Gastroesophageal sphincter (tissue), 3 donors: ENCODE data around the gene PTPRD.

Source experiments
- EP300 ChIP-seq: sonication (generic); formaldehyde crosslinking; IDR thresholded peaks from one replicate; pipeline ENCODE4 v1.6.1; 2017; ENCODE audit warnings: antibody characterized with exemption, mild to moderate bottlenecking
- POLR2A ChIP-seq, 2 donors: fragments of 450-650 bp; IDR thresholded peaks; one replicate each; pipeline ENCODE4 v1.6.1; 2017; ENCODE audit warnings: antibody characterized with exemption in 2 of 2, mild to moderate bottlenecking in 2 of 2, moderate library complexity in 1 of 2
- POLR2AphosphoS5 ChIP-seq: sonication (generic); formaldehyde crosslinking; IDR thresholded peaks from one replicate; pipeline ENCODE4 v1.6.1; 2017; ENCODE audit warnings: antibody characterized with exemption
- TF ChIP-seq, protein P1 (sequence below), 4 experiments: fragments of 200-600 bp in 2 of 4; fragments of 450-650 bp in 2 of 4; sonication (generic) in 1 of 4; IDR thresholded peaks; one replicate each; pipeline ENCODE4 v1.5.1; 2017 to 2019; ENCODE audit warnings: antibody characterized with exemption in 4 of 4, mild to moderate bottlenecking in 2 of 4, moderate library complexity in 2 of 4

DNA sequence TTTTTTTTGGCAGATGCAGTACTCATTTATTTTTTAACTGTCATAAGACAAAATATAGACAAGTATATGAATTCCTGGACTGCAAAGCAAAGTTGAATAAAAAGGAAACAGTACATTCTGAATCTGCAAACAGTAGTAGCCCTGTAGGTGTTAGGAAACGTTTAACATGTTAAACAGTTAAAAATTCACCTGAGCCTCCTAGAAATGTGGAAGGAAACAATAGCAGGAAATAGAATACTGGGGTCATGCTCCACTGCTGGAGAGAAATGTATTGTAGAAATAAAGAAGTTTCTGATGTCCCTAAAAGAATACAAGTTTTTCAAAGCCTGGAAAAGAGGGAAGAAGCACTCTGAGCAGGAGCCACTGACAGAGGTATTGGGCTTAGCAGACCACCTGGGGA lies 866.0 kb downstream of the PTPRD start:
- TF ChIP-seq, protein P1, sequence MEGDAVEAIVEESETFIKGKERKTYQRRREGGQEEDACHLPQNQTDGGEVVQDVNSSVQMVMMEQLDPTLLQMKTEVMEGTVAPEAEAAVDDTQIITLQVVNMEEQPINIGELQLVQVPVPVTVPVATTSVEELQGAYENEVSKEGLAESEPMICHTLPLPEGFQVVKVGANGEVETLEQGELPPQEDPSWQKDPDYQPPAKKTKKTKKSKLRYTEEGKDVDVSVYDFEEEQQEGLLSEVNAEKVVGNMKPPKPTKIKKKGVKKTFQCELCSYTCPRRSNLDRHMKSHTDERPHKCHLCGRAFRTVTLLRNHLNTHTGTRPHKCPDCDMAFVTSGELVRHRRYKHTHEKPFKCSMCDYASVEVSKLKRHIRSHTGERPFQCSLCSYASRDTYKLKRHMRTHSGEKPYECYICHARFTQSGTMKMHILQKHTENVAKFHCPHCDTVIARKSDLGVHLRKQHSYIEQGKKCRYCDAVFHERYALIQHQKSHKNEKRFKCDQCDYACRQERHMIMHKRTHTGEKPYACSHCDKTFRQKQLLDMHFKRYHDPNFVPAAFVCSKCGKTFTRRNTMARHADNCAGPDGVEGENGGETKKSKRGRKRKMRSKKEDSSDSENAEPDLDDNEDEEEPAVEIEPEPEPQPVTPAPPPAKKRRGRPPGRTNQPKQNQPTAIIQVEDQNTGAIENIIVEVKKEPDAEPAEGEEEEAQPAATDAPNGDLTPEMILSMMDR (IDR thresholded peaks at IDR 0.05): no peak
- no peak for TF ChIP-seq POLR2A (IDR thresholded peaks at IDR 0.05)
- no peak for TF ChIP-seq EP300
- no peak for TF ChIP-seq POLR2AphosphoS5
